Measurements from ENCODE around the gene OR52M1.

DNA sequence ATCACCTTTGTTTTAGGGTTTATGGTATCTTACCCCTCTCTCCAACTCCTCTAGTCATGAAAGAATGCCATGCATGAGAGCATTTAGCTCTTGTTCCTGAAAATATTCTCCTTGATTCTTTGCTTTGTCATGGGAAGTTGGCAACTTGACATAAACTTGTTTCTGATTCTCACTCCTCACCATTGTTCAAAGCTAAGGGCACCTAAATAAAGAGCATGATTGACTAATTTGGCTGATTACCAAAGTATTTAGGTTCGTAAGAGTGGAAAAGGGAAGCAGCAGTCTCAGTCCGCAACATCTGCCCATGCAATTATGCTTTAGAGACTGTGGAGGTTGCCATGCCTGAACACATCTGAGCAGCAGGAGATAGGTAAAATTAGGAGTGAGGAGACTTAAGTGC lies 36.1 kb upstream of the OR52M1 start:
- no peak for TF ChIP-seq POLR2A (IDR thresholded peaks at IDR 0.05)
- TF ChIP-seq, protein P1, sequence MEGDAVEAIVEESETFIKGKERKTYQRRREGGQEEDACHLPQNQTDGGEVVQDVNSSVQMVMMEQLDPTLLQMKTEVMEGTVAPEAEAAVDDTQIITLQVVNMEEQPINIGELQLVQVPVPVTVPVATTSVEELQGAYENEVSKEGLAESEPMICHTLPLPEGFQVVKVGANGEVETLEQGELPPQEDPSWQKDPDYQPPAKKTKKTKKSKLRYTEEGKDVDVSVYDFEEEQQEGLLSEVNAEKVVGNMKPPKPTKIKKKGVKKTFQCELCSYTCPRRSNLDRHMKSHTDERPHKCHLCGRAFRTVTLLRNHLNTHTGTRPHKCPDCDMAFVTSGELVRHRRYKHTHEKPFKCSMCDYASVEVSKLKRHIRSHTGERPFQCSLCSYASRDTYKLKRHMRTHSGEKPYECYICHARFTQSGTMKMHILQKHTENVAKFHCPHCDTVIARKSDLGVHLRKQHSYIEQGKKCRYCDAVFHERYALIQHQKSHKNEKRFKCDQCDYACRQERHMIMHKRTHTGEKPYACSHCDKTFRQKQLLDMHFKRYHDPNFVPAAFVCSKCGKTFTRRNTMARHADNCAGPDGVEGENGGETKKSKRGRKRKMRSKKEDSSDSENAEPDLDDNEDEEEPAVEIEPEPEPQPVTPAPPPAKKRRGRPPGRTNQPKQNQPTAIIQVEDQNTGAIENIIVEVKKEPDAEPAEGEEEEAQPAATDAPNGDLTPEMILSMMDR (IDR thresholded peaks at IDR 0.05), result no peak

Data from vagina (tissue), 2 donors.